Astrocyte (in vitro differentiated cells and primary cell): ENCODE data around the gene ABCG5.

Source experiments
- CTCF ChIP-seq: IDR thresholded peaks from 2 replicates; pipeline ENCODE4 v1.5.1; 2011; ENCODE audit warnings: low read depth, mild to moderate bottlenecking, inconsistent platforms, low read length, moderate library complexity; ENCODE audit not compliant: insufficient read depth
- EZH2 ChIP-seq: IDR thresholded peaks from 2 replicates; pipeline ENCODE4 v1.6.1; 2012; ENCODE audit warnings: mild to moderate bottlenecking, low read length, inconsistent platforms; ENCODE audit not compliant: insufficient read depth

GRCh38 chr2:43792653-43793052 lies 46.0 kb downstream of the ABCG5 start:
- no peak for TF ChIP-seq CTCF
- no peak for TF ChIP-seq EZH2
